ENCODE measurements around the gene OR2T27. TPM values are rescaled to one million over a fixed set of nuclear protein-coding genes. Genes with fewer than 3 reads are reported as not detected.
"Not testable (repeated sequence)": the region's sequence is repeated elsewhere in the genome, so short reads cannot be mapped to it uniquely, and the experiment has no call there.

Gene OR2T27
- total RNA-seq, 1 donor from 2014 or later = not detected

DNA sequence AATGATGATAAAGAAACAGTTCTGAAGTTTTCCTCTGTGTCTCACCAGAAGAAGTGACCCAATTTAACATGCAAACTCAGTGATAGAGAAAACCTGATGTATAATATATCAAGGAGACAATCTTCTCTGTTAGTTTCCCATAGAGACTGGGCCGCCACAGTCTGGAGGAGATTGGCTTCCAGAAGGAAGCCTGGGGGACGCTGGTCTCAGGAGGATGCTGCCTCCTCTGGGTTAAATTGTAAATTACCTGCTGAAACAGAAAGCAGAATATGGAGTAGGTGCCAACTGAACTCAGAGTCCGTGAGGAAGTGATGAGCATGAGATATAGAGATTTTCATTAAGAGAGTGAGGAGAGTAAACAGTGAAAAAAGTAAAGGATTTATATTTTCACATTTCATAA, 31.5 kb upstream of the OR2T27 start:
- Mint-ChIP-seq H3K36me3 (no peaks in the 10 kb centered on the region), H3K9me3 (peaks cover 76% of the 10 kb centered on the region), H3K4me3 (no peak overlapping the region), H3K27me3 (ENCODE audit: low read depth) (no peaks in the 10 kb centered on the region), H3K27ac (no peak overlapping the region), H3K4me1 (no peaks in the 10 kb centered on the region)
- TF ChIP-seq, protein P1, sequence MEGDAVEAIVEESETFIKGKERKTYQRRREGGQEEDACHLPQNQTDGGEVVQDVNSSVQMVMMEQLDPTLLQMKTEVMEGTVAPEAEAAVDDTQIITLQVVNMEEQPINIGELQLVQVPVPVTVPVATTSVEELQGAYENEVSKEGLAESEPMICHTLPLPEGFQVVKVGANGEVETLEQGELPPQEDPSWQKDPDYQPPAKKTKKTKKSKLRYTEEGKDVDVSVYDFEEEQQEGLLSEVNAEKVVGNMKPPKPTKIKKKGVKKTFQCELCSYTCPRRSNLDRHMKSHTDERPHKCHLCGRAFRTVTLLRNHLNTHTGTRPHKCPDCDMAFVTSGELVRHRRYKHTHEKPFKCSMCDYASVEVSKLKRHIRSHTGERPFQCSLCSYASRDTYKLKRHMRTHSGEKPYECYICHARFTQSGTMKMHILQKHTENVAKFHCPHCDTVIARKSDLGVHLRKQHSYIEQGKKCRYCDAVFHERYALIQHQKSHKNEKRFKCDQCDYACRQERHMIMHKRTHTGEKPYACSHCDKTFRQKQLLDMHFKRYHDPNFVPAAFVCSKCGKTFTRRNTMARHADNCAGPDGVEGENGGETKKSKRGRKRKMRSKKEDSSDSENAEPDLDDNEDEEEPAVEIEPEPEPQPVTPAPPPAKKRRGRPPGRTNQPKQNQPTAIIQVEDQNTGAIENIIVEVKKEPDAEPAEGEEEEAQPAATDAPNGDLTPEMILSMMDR (IDR thresholded peaks at IDR 0.05; ENCODE audit: unreplicated experiment) = no peak
- DNase-seq (ENCODE audit: low spot score in 2 of 2, unreplicated experiment in 2 of 2) = no peak

DNA sequence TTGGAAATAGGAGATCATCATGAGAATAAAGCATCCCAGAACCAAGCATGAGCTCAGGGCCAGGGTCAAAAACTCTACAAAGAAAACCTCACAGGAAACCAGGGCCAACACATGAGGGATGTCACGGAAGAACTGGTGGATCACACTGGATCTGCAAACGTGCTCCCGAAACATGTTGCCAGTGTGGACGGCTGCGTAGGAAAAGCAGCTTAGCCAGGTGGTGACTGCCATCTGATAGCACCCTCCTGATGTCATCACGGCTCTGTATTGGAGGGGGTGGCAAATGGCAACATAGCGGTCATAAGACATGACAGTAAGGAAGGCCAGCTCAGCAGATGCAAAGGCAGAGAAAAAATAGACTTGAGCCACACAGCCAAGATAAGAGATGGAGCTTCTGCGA, 26.3 kb upstream of the OR2T27 start:
- Mint-ChIP-seq H3K4me1 (no peaks in the 10 kb centered on the region), H3K36me3 (peaks cover 2% of the 10 kb centered on the region), H3K27ac (no peak overlapping the region), H3K9me3 (peaks cover 61% of the 10 kb centered on the region), H3K4me3 (no peak overlapping the region), H3K27me3 (ENCODE audit: low read depth) (no peaks in the 10 kb centered on the region)
- DNase-seq (ENCODE audit: low spot score in 2 of 2, unreplicated experiment in 2 of 2) = no peak
- TF ChIP-seq, protein P1 (IDR thresholded peaks at IDR 0.05; ENCODE audit: unreplicated experiment) = no peak

DNA sequence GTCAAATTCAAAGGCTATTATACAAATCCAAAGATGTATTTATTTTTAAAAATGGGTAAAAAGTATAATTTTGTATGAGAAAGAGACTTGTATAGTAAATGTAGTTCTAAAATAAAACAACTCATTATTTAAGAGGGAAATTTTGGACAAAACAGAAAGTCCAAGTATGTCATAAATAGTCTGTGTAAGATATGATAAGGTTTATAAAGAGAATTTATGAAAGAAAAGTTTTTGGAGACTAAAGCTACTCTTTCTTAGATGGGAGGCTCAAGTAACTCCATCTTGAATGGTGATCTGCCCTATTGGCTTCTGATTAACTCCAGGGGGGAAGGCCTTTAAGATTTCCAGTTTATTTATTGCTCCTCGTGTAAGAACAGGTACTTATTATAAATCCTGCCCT, 14.7 kb upstream of the OR2T27 start:
- no peak overlapping the region for H3K4me3 Mint-ChIP-seq
- no peaks in the 10 kb centered on the region for H3K4me1 Mint-ChIP-seq
- H3K36me3 Mint-ChIP-seq = no peaks in the 10 kb centered on the region
- H3K9me3 Mint-ChIP-seq = peaks cover 54% of the 10 kb centered on the region
- H3K27ac Mint-ChIP-seq = no peak overlapping the region
- TF ChIP-seq, protein P1 (IDR thresholded peaks at IDR 0.05; ENCODE audit: unreplicated experiment) = no peak
- H3K27me3 Mint-ChIP-seq (ENCODE audit: low read depth) = no peaks in the 10 kb centered on the region
- no peak for DNase-seq (ENCODE audit: low spot score in 2 of 2, unreplicated experiment in 2 of 2)

DNA sequence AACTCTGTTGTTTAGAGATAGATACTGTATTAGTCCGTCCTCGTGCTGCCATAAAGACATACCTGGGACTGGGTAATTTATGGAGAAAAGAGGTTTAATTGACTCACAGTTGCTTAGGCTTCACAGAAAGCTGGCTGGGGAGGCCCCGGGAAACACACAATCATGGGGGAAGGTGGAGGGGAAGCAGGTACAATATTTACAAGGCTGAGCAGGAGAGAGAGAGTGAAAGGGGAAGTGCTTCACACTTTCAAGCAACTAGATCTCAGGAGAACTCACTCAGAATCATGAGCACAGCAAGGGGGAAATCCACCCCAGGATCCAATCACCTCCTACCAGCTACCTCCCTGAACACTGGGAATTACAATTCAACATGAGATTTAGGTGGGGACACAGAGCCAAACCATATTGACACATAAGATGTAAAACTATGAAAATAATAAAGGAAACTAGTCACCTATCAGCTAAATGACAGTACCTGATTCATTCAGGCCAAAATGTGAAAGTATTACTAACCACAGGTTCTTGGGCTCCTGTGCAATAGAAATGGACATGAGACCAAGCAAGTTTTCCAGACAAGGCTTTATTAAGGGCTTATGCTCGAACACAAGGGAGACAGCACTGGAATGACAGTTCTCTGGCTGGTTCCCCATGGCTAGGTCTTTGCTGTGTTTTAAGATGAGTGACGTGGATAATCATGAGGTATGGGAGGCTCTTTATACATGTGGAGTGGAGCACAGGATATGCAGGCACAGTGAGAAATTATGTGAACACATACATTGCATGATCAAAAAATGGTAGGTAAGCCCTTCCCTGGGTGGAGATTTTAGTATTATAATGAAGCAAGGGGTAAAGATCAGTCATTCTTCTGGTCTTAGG, 8.4 kb upstream of the OR2T27 start:
- DNase-seq (ENCODE audit: low spot score in 2 of 2, unreplicated experiment in 2 of 2); H3K4me3 Mint-ChIP-seq; H3K4me1 Mint-ChIP-seq; H3K36me3 Mint-ChIP-seq; H3K27ac Mint-ChIP-seq; H3K27me3 Mint-ChIP-seq (ENCODE audit: low read depth): not testable (repeated sequence)
- peaks cover 74% of the 10 kb centered on the region for H3K9me3 Mint-ChIP-seq

DNA sequence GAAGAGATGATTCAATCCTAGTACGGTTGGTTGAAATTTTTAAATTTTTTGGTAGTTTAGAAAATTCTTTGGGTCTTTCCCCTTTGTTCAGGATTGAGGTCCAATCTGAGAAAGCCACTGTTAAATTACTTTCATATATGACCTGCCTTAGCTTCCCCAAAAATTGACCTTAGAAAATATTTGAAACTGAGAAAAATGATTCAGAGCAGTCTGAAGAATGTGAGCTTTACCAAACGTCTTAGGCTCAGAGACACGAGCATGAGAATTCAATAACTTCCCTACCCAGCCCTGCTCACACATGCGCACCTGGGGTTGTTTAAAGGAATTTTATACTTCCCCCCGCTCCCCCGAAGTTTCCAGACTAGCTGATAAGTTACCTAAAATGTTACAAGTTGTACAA, 1.5 kb upstream of the OR2T27 start:
- not testable (repeated sequence) for H3K27me3 Mint-ChIP-seq (ENCODE audit: low read depth); H3K27ac Mint-ChIP-seq; DNase-seq (ENCODE audit: low spot score in 2 of 2, unreplicated experiment in 2 of 2); H3K4me3 Mint-ChIP-seq; H3K36me3 Mint-ChIP-seq; H3K4me1 Mint-ChIP-seq
- H3K9me3 Mint-ChIP-seq = peaks cover 37% of the 10 kb centered on the region

DNA sequence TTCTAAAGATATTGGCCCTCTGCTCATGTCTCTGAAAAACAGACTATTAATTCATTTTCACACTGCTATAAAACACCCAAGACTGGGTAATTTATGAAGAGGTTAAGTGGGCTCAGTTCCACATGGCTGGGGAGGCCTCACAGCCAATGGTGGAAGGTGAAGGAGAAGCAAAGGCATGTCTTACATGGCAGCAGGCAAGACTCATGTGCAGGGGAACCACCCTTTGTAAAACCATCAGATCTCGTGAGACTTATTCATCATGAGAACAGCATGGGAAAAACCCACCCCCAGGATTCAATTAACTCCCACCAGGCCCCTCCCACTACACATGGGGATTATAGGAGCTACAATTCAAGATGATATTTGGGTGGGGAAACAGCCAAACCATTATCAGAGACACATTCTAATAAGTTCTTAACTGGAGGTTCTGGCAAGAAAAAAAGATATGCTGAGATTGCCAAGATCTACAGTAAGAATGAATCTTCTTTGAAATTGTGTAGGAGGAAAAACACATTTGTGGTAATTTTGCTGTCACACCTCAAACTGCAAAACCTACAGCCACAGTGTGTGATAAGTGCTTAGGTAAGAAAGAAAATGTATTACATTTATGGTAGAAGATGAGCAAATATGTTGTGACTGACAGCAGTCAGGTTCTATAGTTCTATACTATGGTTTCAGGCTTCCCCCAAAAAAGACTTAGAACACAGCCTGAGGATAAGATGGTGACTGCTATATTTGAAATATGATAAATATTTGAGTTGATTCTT, 6.4 kb downstream of the OR2T27 start:
- not testable (repeated sequence) for DNase-seq (ENCODE audit: low spot score in 2 of 2, unreplicated experiment in 2 of 2); H3K27me3 Mint-ChIP-seq (ENCODE audit: low read depth); H3K36me3 Mint-ChIP-seq; H3K4me3 Mint-ChIP-seq; H3K4me1 Mint-ChIP-seq; H3K27ac Mint-ChIP-seq
- H3K9me3 Mint-ChIP-seq = peaks cover 11% of the 10 kb centered on the region

DNA sequence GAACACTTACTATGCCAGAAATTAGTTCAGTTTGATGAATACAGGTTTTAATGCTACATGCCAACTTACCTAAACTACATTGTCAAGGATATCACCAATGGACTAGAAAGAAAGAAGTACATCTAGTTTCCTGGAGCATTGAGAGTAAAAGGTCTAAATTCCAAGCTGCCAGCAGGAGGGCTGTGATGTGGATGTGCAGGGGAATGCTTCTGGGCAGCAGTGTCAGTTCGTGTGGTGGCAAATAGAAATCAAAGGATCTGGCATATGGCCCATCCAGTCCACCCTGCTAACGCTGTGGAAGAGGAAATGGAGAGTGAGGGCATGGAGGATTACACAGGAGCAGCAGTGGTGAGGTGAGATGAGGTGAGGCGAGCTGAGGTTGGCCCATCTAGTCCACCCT, 10.2 kb downstream of the OR2T27 start, which contains the start of gene OR2T35:
Gene OR2T35 (minus strand): TSS at position 101 of the 400 bp plus-strand sequence. CDS start 6,020 bp downstream, outside the sequence.
- not testable (repeated sequence) for H3K4me3 Mint-ChIP-seq; H3K9me3 Mint-ChIP-seq; H3K4me1 Mint-ChIP-seq; H3K27ac Mint-ChIP-seq; H3K27me3 Mint-ChIP-seq (ENCODE audit: low read depth); H3K36me3 Mint-ChIP-seq; DNase-seq (ENCODE audit: low spot score in 2 of 2, unreplicated experiment in 2 of 2)

DNA sequence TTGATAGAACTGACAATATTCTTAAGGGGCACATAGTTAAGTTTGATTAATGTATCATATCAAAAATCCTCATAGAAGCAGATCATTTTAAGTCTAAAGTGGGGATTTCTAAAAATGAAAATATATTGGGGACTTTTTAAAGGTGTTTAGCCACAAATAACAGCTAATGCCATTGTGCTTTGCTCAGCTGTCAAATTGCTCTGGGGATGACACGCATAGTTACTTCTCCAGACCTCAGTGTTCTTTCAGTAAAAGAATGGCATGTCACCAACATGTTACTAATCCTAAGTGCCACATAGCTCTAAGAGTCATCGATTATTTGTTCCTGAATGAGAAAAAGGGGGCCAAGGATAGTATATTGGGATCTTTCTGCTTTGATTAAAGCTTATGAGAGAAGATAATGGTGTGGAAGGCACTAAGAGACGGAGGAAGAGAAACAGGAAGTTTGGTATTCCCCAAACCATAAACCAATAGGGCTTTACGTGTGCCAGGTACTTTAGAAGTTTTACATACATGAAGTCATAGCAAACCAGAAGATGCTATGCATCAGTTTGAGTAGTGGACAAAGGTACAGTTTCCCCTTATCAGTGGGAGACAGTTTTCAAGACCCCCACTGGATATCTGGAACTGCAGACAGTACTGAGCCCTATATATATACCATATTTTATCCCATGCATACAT, 12.2 kb downstream of the OR2T27 start:
- H3K27me3 Mint-ChIP-seq (ENCODE audit: low read depth); H3K27ac Mint-ChIP-seq; H3K4me3 Mint-ChIP-seq; H3K9me3 Mint-ChIP-seq; DNase-seq (ENCODE audit: low spot score in 2 of 2, unreplicated experiment in 2 of 2); H3K36me3 Mint-ChIP-seq; H3K4me1 Mint-ChIP-seq: not testable (repeated sequence)

DNA sequence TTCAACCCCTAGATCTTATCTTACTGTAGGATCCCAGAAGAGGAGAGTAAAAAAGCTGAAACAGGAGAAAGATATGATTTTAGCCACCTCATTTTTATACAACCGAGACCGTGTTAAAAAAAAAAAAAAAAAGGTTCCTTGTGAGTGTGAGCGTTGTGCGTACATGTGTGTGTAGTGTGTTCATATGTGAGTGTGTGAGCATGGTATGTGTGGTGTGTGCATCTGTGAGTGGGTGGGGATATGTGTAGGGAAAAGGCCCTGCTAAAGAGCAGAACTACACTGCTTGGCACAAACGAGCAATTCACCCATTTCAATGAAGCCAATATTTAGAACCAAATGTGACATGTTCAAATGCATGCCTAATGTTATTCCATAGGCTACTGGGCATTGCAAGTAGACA, 13.7 kb downstream of the OR2T27 start:
- H3K9me3 Mint-ChIP-seq, H3K4me1 Mint-ChIP-seq: not testable (repeated sequence)

DNA sequence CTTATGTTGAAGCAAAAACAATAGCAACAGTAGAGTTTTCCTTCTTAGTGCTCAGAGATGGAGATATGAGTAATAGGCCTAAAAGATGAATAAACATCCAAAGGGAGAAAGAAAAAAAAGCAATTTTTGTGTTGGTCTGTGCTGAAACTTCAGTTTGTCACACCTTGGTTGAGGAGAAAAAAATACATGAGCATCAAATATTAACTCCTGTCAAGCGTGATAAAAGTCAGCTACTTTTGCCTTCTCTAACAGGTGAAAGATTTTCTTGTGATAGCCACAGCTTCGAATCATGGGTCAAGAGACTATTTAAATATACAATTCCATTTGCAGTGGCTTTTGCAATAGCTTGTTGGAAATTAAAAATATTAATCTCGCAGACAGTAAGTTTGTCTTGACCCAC, 14.4 kb downstream of the OR2T27 start:
- not testable (repeated sequence) for H3K27ac Mint-ChIP-seq; H3K36me3 Mint-ChIP-seq; H3K27me3 Mint-ChIP-seq (ENCODE audit: low read depth); H3K4me3 Mint-ChIP-seq; DNase-seq (ENCODE audit: low spot score in 2 of 2, unreplicated experiment in 2 of 2); H3K4me1 Mint-ChIP-seq; H3K9me3 Mint-ChIP-seq

More for the DNA sequence above, 13.7 kb downstream of the OR2T27 start:
- not testable (repeated sequence) for DNase-seq (ENCODE audit: low spot score in 2 of 2, unreplicated experiment in 2 of 2); H3K36me3 Mint-ChIP-seq; H3K27me3 Mint-ChIP-seq (ENCODE audit: low read depth); H3K27ac Mint-ChIP-seq; H3K4me3 Mint-ChIP-seq

Data from mesothelial cell of epicardium (in vitro differentiated cells).